H1 (cell line): ENCODE measurements around the gene DLG5. TPM values are rescaled to one million over a fixed set of nuclear protein-coding genes. Genes with fewer than 3 reads are reported as not detected.

Experiments
- RBBP5 ChIP-seq: IDR thresholded peaks from 2 replicates; pipeline ENCODE4 v1.7.1; 2012; ENCODE audit warnings: low read depth, mild to moderate bottlenecking, inconsistent platforms, low read length, moderate library complexity, borderline replicate concordance
- polyA plus RNA-seq, 7 experiments: library from polyadenylated mRNA; depleted of rRNA in 3 of 7; stranded (reverse) in 5 of 7; unstranded in 2 of 7; fragments of >200 nt in 5 of 7; fragments of 200-250 nt in 2 of 7; gene quantifications; 1 replicate in 5 of 7; 2 replicates in 1 of 7; 4 replicates in 1 of 7; pipeline versions ENCODE4 v1.2.1 to v1.2.3, GENCODE V29; 2011 to 2013; ENCODE audit warnings: missing spikeins in 2 of 7, mixed read lengths in 2 of 7
- total RNA-seq: library from RNA; stranded (reverse); fragmentation: NEBNext Ultra II Directional; extraction: Animal tissue kit (Norgen Biotek cat#: 25700); gene quantifications from 2 replicates; pipeline ENCODE4 v1.2.1, GENCODE V29; 2021

Gene DLG5
- total and polyA plus RNA-seq, 2 of the 8 experiments (the other 6 are each of a cell fraction or from before 2014, with no cell fraction given) = 15.6 to 71.4 TPM

- TF ChIP-seq RBBP5 = no peak
Observed at GRCh38 chr10:77824908-77825307, 101.6 kb downstream of the DLG5 start (continued).
